HepG2 (cell line): ENCODE data around the gene HEXA. TPM values are rescaled to one million over a fixed set of nuclear protein-coding genes. Genes with fewer than 3 reads are reported as not detected.

Experiments
- DNMT1 ChIP-seq: sonication (generic); formaldehyde crosslinking; IDR thresholded peaks from 2 replicates; pipeline ENCODE4 v1.5.1; 2020; ENCODE audit warnings: mild to moderate bottlenecking, missing genetic modification reagents
- IRF1 ChIP-seq: sonication (generic); formaldehyde crosslinking; IDR thresholded peaks from 2 replicates; pipeline ENCODE4 v1.4.0; 2020; ENCODE audit warnings: low read depth, mild to moderate bottlenecking, missing genetic modification reagents
- KAT8 ChIP-seq: IDR thresholded peaks from 2 replicates; pipeline ENCODE4 v1.6.1; 2016; ENCODE audit warnings: missing genetic modification reagents, missing compliant biosample characterization
- RARA ChIP-seq: IDR thresholded peaks from 2 replicates; pipeline ENCODE4 v1.6.1; 2016; ENCODE audit warnings: missing genetic modification reagents, missing compliant biosample characterization
- RBFOX2 ChIP-seq: fragments of 200-400 bp; formaldehyde crosslinking; IDR thresholded peaks from 2 replicates; pipeline ENCODE4 v1.6.1; 2017; ENCODE audit warnings: low read depth, mild to moderate bottlenecking, low read length
- RXRA ChIP-seq: sonication (generic); formaldehyde crosslinking; IDR thresholded peaks from 2 replicates; pipeline ENCODE4 v1.5.1; 2020; ENCODE audit warnings: missing genetic modification reagents
- RXRB ChIP-seq: IDR thresholded peaks from 2 replicates; pipeline ENCODE4 v1.6.1; 2016; ENCODE audit warnings: borderline replicate concordance, missing genetic modification reagents, missing compliant biosample characterization
- SOX13 ChIP-seq, 3 experiments: fragments of 450-650 bp in 1 of 3; sonication (generic) in 1 of 3; formaldehyde crosslinking in 1 of 3; IDR thresholded peaks in 2 of 3; conservative IDR thresholded peaks in 1 of 3; 2 replicates each; pipeline versions ENCODE4 v1.5.0 to v1.6.1; 2016 to 2020; ENCODE audit warnings: antibody characterized with exemption in 1 of 3, mild to moderate bottlenecking in 1 of 3, missing compliant biosample characterization in 1 of 3, missing genetic modification reagents in 1 of 3, moderate library complexity in 1 of 3
- SP1 ChIP-seq, 2 experiments: fragments of 450-650 bp in 1 of 2; sonication (generic) in 1 of 2; formaldehyde crosslinking in 1 of 2; IDR thresholded peaks; 2 replicates each; pipeline versions ENCODE4 v1.4.0 to v1.6.1; 2016 to 2020; ENCODE audit warnings: missing genetic modification reagents in 1 of 2
- TIGD3 ChIP-seq: sonication (generic); formaldehyde crosslinking; IDR thresholded peaks from 2 replicates; pipeline ENCODE4 v1.5.1; 2020; ENCODE audit warnings: mild to moderate bottlenecking, missing genetic modification reagents, borderline replicate concordance
- TOE1 ChIP-seq: sonication (generic); formaldehyde crosslinking; IDR thresholded peaks from 2 replicates; pipeline ENCODE4 v1.4.0; 2020; ENCODE audit warnings: mild to moderate bottlenecking, missing genetic modification reagents
- XBP1 ChIP-seq: sonication (generic); formaldehyde crosslinking; IDR thresholded peaks from 2 replicates; pipeline ENCODE4 v1.5.0; 2020; ENCODE audit warnings: missing genetic modification reagents
- ZNF326 ChIP-seq: sonication (generic); formaldehyde crosslinking; IDR thresholded peaks from 2 replicates; pipeline ENCODE4 v1.4.0; 2020; ENCODE audit warnings: missing genetic modification reagents, borderline replicate concordance
- ZNF446 ChIP-seq: sonication (generic); formaldehyde crosslinking; IDR thresholded peaks from 2 replicates; pipeline ENCODE4 v1.5.0; 2020; ENCODE audit warnings: mild to moderate bottlenecking, missing genetic modification reagents
- ZNF724P ChIP-seq: sonication (generic); formaldehyde crosslinking; IDR thresholded peaks from 2 replicates; pipeline ENCODE4 v1.8.0; 2022; ENCODE audit warnings: missing genetic modification reagents, borderline replicate concordance
- ZNF749 ChIP-seq: sonication (generic); formaldehyde crosslinking; IDR thresholded peaks from 2 replicates; pipeline ENCODE4 v1.8.0; 2022; ENCODE audit warnings: mild to moderate bottlenecking, missing genetic modification reagents, moderate library complexity, borderline replicate concordance
- polyA plus RNA-seq, 8 experiments: library from polyadenylated mRNA; depleted of rRNA in 3 of 8; stranded (reverse) in 7 of 8; unstranded in 1 of 8; fragments of >200 nt; fragmentation: Illumina TruSeq in 4 of 8; extraction: Trizol in 4 of 8; gene quantifications; 2 replicates each; pipeline versions ENCODE4 v1.2.1 to v1.2.3, GENCODE V29; 2011 to 2016; ENCODE audit warnings: low read depth in 4 of 8, missing spikeins in 1 of 8, mixed read lengths in 1 of 8; ENCODE audit not compliant: insufficient read depth in 1 of 8
- total RNA-seq, 5 experiments: library from RNA; depleted of rRNA; stranded (reverse); fragments of >200 nt; fragmentation: Illumina TruSeq; extraction: Trizol; gene quantifications; 2 replicates each; pipeline ENCODE4 v1.2.3, GENCODE V29; 2016; ENCODE audit warnings: low read depth in 1 of 5
- TF ChIP-seq, protein P1 (sequence below): sonication (generic); formaldehyde crosslinking; IDR thresholded peaks from 2 replicates; pipeline ENCODE4 v1.8.1; 2022; ENCODE audit warnings: low read depth, mild to moderate bottlenecking, missing genetic modification reagents
- TF ChIP-seq, protein P2 (sequence below): sonication (generic); formaldehyde crosslinking; IDR thresholded peaks from 2 replicates; pipeline ENCODE4 v1.9.0; 2021; ENCODE audit warnings: missing genetic modification reagents, borderline replicate concordance
- TF ChIP-seq, protein P3 (sequence below): sonication (generic); formaldehyde crosslinking; IDR thresholded peaks from 2 replicates; pipeline ENCODE4 v1.4.0; 2020; ENCODE audit warnings: mild to moderate bottlenecking, missing genetic modification reagents

HEXA gene
- total and polyA plus RNA-seq, 2 of the 13 experiments (the other 11 are each of a cell fraction or from before 2014, with no cell fraction given): 106 to 219 TPM

GRCh38 chr15:72415304-72415703 lies 39.5 kb upstream of the HEXA start (continued):
- no peak for TF ChIP-seq IRF1
- TF ChIP-seq, protein P1, sequence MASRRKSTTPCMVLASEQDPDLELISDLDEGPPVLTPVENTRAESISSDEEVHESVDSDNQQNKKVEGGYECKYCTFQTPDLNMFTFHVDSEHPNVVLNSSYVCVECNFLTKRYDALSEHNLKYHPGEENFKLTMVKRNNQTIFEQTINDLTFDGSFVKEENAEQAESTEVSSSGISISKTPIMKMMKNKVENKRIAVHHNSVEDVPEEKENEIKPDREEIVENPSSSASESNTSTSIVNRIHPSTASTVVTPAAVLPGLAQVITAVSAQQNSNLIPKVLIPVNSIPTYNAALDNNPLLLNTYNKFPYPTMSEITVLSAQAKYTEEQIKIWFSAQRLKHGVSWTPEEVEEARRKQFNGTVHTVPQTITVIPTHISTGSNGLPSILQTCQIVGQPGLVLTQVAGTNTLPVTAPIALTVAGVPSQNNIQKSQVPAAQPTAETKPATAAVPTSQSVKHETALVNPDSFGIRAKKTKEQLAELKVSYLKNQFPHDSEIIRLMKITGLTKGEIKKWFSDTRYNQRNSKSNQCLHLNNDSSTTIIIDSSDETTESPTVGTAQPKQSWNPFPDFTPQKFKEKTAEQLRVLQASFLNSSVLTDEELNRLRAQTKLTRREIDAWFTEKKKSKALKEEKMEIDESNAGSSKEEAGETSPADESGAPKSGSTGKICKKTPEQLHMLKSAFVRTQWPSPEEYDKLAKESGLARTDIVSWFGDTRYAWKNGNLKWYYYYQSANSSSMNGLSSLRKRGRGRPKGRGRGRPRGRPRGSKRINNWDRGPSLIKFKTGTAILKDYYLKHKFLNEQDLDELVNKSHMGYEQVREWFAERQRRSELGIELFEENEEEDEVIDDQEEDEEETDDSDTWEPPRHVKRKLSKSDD (CRISPR knock-in tag): no peak
- no peak for TF ChIP-seq DNMT1 (CRISPR knock-in tag)
- TF ChIP-seq TOE1: no peak
- TF ChIP-seq XBP1 (CRISPR knock-in tag): no peak
- no peak for TF ChIP-seq TIGD3 (CRISPR knock-in tag)
- no peak for TF ChIP-seq RXRA (CRISPR knock-in tag)
- TF ChIP-seq, protein P2, sequence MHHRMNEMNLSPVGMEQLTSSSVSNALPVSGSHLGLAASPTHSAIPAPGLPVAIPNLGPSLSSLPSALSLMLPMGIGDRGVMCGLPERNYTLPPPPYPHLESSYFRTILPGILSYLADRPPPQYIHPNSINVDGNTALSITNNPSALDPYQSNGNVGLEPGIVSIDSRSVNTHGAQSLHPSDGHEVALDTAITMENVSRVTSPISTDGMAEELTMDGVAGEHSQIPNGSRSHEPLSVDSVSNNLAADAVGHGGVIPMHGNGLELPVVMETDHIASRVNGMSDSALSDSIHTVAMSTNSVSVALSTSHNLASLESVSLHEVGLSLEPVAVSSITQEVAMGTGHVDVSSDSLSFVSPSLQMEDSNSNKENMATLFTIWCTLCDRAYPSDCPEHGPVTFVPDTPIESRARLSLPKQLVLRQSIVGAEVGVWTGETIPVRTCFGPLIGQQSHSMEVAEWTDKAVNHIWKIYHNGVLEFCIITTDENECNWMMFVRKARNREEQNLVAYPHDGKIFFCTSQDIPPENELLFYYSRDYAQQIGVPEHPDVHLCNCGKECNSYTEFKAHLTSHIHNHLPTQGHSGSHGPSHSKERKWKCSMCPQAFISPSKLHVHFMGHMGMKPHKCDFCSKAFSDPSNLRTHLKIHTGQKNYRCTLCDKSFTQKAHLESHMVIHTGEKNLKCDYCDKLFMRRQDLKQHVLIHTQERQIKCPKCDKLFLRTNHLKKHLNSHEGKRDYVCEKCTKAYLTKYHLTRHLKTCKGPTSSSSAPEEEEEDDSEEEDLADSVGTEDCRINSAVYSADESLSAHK (CRISPR knock-in tag): no peak
- TF ChIP-seq, protein P3, sequence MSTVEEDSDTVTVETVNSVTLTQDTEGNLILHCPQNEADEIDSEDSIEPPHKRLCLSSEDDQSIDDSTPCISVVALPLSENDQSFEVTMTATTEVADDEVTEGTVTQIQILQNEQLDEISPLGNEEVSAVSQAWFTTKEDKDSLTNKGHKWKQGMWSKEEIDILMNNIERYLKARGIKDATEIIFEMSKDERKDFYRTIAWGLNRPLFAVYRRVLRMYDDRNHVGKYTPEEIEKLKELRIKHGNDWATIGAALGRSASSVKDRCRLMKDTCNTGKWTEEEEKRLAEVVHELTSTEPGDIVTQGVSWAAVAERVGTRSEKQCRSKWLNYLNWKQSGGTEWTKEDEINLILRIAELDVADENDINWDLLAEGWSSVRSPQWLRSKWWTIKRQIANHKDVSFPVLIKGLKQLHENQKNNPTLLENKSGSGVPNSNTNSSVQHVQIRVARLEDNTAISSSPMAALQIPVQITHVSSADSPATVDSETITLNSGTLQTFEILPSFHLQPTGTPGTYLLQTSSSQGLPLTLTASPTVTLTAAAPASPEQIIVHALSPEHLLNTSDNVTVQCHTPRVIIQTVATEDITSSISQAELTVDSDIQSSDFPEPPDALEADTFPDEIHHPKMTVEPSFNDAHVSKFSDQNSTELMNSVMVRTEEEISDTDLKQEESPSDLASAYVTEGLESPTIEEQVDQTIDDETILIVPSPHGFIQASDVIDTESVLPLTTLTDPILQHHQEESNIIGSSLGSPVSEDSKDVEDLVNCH (CRISPR knock-in tag): no peak
- TF ChIP-seq SP1 (IDR thresholded peaks at IDR 0.05): no peak
- TF ChIP-seq SP1 (CRISPR knock-in tag; IDR thresholded peaks at IDR 0.05): no peak
- no peak for TF ChIP-seq ZNF446 (CRISPR knock-in tag)
- no peak for TF ChIP-seq RBFOX2
- TF ChIP-seq RXRB (CRISPR knock-in tag): 0 out of 2 replicates have a peak, but pooled peaks have one; percentile 23
- no peak for TF ChIP-seq SOX13 (IDR thresholded peaks at IDR 0.05)
- TF ChIP-seq SOX13 (CRISPR knock-in tag; conservative IDR thresholded peaks at IDR 0.05 in 1 of 2, IDR thresholded peaks at IDR 0.05 in 1 of 2): peak in 1 of 2 experiments; percentile 63; a peak in 2 of 4 replicates
- no peak for TF ChIP-seq ZNF326 (CRISPR knock-in tag)
- TF ChIP-seq ZNF749 (CRISPR knock-in tag): no peak
- 0 out of 2 replicates have a peak, but pooled peaks have one; percentile 16 for TF ChIP-seq RARA (CRISPR knock-in tag)
- TF ChIP-seq ZNF724P (CRISPR knock-in tag): no peak
- no peak for TF ChIP-seq KAT8 (CRISPR knock-in tag)
